Left lung (tissue), 10 donors: ENCODE results near the gene PCDHA4. TPM values are rescaled to one million over a fixed set of nuclear protein-coding genes. Genes with fewer than 3 reads are reported as not detected.
A peak's percentile ranks its signal among the peaks of the same experiment; 100 is the strongest.
"Not testable (repeated sequence)": the region's sequence is repeated elsewhere in the genome, so short reads cannot be mapped to it uniquely, and the experiment has no call there.

Experiments
- ATAC-seq: fragments of 200-7000 bp; cut with Tn5 transposase; one replicate; pipeline ENCODE4 v1.9.1; 2020; ENCODE audit warnings: moderate library complexity
- DNase-seq, 4 donors: peaks; one replicate each; pipeline ENCODE4 v3.0.0-alpha.2; 2013 to 2020
- H3K27ac ChIP-seq, 2 donors: fragments of 200-600 bp; sonication (generic) in 1 of 2; one replicate each; pipeline versions ENCODE4 v1.5.0 to v1.8.0; 2020 to 2021
- H3K27me3 ChIP-seq, 2 donors: fragments of 200-600 bp; sonication (generic) in 1 of 2; one replicate each; pipeline versions ENCODE4 v1.5.0 to v1.8.0; 2020 to 2021
- H3K36me3 ChIP-seq, 2 donors: fragments of 200-600 bp; sonication (generic) in 1 of 2; one replicate each; pipeline versions ENCODE4 v1.5.0 to v1.8.0; 2020 to 2021
- H3K4me1 ChIP-seq, 2 donors: fragments of 200-600 bp; one replicate each; pipeline ENCODE4 v1.8.0; 2021
- H3K4me3 ChIP-seq, 2 donors: fragments of 200-600 bp; sonication (generic) in 1 of 2; one replicate each; pipeline versions ENCODE4 v1.5.0 to v1.8.0; 2020 to 2021; ENCODE audit warnings: mild to moderate bottlenecking in 1 of 2
- H3K9me3 ChIP-seq, 2 donors: fragments of 200-600 bp; sonication (generic) in 1 of 2; one replicate each; pipeline versions ENCODE4 v1.5.0 to v1.8.0; 2020 to 2021
- intact Hi-C, 2 donors: fragments of 100-400 bp; cut with DNase I; formaldehyde crosslinking; loops; one replicate each; pipeline versions ENCODE4 v1.11.2 to v1.14.2; 2022
- polyA plus RNA-seq, 6 donors: library from polyadenylated mRNA; unstranded; fragments of 120-200 nt; gene quantifications; one replicate each; pipeline ENCODE4 v1.2.1, GENCODE V29; 2013; ENCODE audit not compliant: insufficient read length in 6 of 6
- total RNA-seq, 2 donors: library from RNA; stranded (reverse); fragmentation: NEBNext Ultra II Directional; extraction: Animal tissue kit (Norgen Biotek cat#: 25700); gene quantifications; one replicate each; pipeline ENCODE4 v1.2.1, GENCODE V29; 2021
- TF ChIP-seq, protein P1 (sequence below), 2 donors: fragments of 200-600 bp; sonication (generic) in 1 of 2; IDR thresholded peaks; one replicate each; pipeline versions ENCODE4 v1.5.0 to v1.8.0; 2021; ENCODE audit warnings: antibody characterized with exemption in 2 of 2
- donor health status: DM: no; HTN: yes; CAD: no.
- donor health status: DM: no; HTN: no; CAD: no.

Gene PCDHA4
- total and polyA plus RNA-seq, 8 donors = 0.20 to 0.79 (median 0.50) TPM

DNA sequence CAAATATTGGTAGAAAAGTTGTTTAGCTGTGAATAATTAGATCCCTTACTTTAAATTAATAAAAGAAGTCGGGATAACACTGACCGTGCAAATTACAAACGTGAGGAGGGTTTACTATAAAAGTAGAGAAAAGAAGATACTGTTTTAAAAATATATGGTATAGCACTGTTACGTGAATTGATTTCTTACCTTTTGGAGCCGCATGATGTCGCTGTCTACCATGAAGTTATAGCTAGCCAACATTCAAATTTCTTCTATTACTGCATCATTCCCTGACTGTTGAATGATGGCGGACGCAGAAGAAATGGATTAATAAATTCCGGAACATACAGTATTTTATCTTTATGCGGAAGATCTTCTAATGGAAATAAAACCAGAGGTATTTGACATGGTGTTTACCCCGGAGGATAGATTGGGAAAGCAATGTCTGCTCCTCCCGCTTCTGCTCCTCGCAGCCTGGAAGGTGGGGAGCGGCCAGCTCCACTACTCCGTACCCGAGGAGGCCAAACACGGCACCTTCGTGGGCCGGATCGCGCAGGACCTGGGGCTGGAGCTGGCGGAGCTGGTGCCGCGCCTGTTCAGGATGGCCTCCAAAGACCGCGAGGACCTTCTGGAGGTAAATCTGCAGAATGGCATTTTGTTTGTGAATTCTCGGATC lies 21.0 kb downstream of the PCDHA4 start, which contains the start of gene PCDHA6:
TSS of gene PCDHA6 (plus strand) at position 257 of the 658 bp plus-strand sequence. CDS start at position 389, 132 bp downstream.
- Histone ChIP-seq H3K27ac (no peak within 1 kb of the TSS), H3K4me1 (no peaks in the 10 kb centered on the region), H3K9me3 (peaks cover 0 to 48% of the 10 kb centered on the region in 2 donors), H3K36me3 (no peaks in the 10 kb centered on the region), H3K4me3 (no peak within 1 kb of the TSS), H3K27me3 (peaks cover 21 to 81% of the 10 kb centered on the region in 2 donors)
- TF ChIP-seq, protein P1, sequence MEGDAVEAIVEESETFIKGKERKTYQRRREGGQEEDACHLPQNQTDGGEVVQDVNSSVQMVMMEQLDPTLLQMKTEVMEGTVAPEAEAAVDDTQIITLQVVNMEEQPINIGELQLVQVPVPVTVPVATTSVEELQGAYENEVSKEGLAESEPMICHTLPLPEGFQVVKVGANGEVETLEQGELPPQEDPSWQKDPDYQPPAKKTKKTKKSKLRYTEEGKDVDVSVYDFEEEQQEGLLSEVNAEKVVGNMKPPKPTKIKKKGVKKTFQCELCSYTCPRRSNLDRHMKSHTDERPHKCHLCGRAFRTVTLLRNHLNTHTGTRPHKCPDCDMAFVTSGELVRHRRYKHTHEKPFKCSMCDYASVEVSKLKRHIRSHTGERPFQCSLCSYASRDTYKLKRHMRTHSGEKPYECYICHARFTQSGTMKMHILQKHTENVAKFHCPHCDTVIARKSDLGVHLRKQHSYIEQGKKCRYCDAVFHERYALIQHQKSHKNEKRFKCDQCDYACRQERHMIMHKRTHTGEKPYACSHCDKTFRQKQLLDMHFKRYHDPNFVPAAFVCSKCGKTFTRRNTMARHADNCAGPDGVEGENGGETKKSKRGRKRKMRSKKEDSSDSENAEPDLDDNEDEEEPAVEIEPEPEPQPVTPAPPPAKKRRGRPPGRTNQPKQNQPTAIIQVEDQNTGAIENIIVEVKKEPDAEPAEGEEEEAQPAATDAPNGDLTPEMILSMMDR (IDR thresholded peaks at IDR 0.05) = no peak
- ATAC-seq (peak; percentile 30), DNase-seq (no peak)
- intact Hi-C loops = no loop called here

DNA sequence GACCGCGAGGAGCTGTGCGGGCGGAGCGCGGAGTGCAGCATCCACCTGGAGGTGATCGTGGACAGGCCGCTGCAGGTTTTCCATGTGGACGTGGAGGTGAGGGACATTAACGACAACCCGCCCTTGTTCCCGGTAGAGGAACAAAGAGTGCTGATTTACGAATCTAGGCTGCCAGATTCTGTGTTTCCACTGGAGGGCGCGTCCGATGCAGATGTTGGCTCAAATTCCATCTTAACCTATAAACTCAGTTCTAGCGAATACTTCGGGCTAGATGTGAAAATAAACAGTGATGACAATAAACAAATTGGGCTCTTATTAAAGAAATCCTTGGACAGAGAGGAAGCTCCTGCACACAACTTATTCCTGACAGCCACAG lies 21.5 kb downstream of the PCDHA4 start:
- H3K4me1 ChIP-seq = no peaks in the 10 kb centered on the region
- TF ChIP-seq, protein P1 (IDR thresholded peaks at IDR 0.05) = no peak
- DNase-seq (no peak), ATAC-seq (no peak)
- intact Hi-C loops = no loop called here
- peaks cover 21 to 76% of the 10 kb centered on the region in 2 donors for H3K27me3 ChIP-seq
- H3K27ac ChIP-seq = no peak overlapping the region
- H3K9me3 ChIP-seq = peaks cover 0 to 42% of the 10 kb centered on the region in 2 donors
- H3K36me3 ChIP-seq = no peaks in the 10 kb centered on the region
- no peak overlapping the region for H3K4me3 ChIP-seq

DNA sequence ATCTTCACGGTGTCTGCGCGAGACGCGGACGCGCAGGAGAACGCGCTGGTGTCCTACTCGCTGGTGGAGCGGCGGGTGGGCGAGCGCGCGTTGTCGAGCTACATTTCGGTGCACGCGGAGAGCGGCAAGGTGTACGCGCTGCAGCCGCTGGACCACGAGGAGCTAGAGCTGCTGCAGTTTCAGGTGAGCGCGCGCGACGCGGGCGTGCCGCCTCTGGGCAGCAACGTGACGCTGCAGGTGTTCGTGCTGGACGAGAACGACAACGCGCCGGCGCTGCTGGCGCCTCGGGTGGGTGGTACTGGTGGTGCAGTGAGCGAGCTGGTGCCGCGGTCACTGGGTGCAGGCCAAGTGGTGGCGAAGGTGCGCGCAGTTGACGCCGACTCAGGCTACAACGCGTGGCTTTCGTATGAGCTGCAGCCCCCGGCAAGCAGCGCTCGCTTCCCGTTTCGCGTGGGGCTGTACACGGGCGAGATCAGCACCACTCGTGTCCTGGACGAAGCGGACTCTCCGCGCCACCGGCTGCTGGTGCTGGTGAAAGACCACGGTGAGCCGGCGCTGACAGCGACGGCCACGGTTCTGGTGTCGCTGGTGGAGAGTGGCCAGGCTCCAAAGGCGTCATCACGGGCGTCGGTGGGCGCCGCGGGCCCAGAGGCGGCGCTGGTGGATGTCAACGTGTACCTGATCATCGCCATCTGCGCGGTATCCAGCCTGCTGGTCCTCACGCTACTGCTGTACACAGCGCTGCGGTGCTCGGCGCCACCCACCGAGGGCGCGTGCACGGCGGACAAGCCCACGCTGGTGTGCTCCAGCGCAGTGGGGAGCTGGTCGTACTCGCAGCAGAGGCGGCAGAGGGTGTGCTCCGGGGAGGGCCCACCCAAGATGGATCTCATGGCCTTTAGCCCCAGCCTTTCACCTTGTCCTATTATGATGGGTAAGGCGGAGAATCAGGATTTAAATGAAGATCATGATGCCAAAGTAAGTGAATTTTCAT lies 22.9 kb downstream of the PCDHA4 start:
- peak in 1 of 4 donors; percentile 66 for DNase-seq
- peaks cover 0 to 41% of the 10 kb centered on the region in 2 donors for H3K9me3 ChIP-seq
- ATAC-seq, H3K36me3 ChIP-seq, H3K27ac ChIP-seq, H3K4me1 ChIP-seq, H3K4me3 ChIP-seq, intact Hi-C loops: not testable (repeated sequence)
- peaks cover 21 to 78% of the 10 kb centered on the region in 2 donors for H3K27me3 ChIP-seq

DNA sequence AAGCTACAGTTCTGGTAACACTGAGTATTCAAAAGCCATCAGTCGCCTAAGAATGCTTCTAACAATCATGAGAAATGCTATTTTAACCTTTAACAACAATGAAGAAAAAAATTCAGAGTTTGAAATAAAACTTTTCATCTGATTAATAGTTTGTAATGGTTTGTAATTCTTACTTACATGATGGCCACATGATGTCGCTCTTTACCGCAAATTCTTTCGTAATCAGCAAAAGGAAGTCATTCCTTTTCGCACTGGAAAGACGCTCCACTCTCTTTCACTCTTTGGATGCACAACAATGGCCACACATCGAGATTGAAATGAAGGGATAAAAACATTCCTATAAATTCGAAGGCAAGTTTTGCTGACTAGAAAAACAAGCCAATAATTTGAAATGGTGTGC lies 27.1 kb downstream of the PCDHA4 start, which contains the start of gene PCDHA7:
TSS of gene PCDHA7 (plus strand) at position 277 of the 400 bp plus-strand sequence. CDS start at position 392, 115 bp downstream.
- peaks cover 5 to 82% of the 10 kb centered on the region in 2 donors for H3K27me3 ChIP-seq
- TF ChIP-seq, protein P1 (IDR thresholded peaks at IDR 0.05) = no peak
- ATAC-seq = no peak
- no peak within 1 kb of the TSS for H3K27ac ChIP-seq
- intact Hi-C loops = no loop called here
- H3K9me3 ChIP-seq = peaks cover 0 to 40% of the 10 kb centered on the region in 2 donors
- no peaks in the 10 kb centered on the region for H3K4me1 ChIP-seq
- H3K4me3 ChIP-seq = peak within 1 kb of the TSS in 1 of 2 donors; percentile 10
- H3K36me3 ChIP-seq = no peaks in the 10 kb centered on the region
- DNase-seq = peak in 1 of 4 donors; percentile 10

DNA sequence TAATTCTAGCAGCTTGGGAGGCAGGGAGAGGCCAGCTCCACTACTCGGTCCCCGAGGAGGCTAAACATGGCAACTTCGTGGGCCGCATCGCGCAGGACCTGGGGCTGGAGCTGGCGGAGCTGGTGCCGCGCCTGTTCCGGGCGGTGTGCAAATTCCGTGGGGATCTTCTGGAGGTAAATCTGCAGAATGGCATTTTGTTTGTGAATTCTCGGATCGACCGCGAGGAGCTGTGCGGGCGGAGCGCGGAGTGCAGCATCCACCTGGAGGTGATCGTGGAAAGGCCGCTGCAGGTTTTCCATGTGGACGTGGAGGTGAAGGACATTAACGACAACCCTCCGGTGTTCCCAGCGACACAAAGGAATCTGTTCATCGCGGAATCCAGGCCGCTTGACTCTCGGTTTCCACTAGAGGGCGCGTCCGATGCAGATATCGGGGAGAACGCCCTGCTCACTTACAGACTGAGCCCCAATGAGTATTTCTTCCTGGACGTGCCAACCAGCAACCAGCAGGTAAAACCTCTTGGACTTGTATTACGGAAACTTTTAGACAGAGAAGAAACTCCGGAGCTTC lies 27.7 kb downstream of the PCDHA4 start:
- Histone ChIP-seq H3K9me3 (peaks cover 0 to 35% of the 10 kb centered on the region in 2 donors), H3K27me3 (peaks cover 5 to 82% of the 10 kb centered on the region in 2 donors), H3K4me3 (peak overlapping the region in 1 of 2 donors; percentile 10)
- intact Hi-C loops, H3K27ac ChIP-seq, ATAC-seq, H3K4me1 ChIP-seq, H3K36me3 ChIP-seq: not testable (repeated sequence)
- peak in 1 of 4 donors; percentile 54 for DNase-seq
